ENCODE results near the gene ARSD.
"Not testable (repeated sequence)": the region's sequence is repeated elsewhere in the genome, so short reads cannot be mapped to it uniquely, and the experiment has no call there.

Gene ARSD

DNA sequence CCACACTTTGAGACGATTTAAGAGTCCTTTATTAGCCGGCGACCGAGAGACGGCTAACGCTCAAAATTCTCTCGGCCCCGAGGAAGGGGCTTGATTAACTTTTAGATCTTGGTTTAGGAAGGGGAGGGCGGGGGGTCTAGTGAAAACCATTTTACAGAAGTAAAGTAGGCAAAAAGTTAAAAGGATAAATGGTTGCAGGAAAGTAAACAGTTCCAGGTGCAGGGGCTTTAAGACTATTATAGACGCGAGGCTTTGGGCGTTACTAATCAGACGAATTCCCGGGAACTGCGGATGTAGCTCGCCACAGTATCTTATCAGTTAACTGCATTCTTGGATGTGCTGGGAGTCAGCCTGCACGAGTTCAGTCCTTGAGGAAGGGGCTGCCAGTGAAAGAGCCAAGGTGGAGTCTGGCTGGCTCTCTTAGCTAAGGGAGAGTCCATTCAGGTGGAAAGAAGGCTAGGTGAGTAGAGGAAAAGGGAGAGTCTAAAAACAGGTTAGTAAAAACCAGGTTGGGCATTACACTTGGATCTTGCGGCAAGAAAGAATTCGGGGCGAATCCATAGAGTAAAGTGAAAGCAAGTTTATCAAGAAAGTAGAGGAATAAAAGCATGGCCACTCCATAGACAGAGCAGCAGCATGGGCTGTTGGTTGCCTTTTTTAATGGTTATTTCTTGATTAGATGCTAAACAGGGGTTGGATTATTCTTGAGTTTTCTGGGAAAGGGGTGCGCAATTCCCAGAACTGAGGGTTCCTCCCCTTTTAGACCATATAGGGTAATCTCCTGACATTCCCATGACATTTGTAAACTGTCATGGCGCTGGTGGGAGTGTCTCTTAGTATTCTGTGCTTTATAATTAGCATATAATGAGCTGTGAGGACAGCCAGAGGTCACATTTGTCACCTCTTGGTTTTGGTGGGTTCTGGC is 38.3 kb downstream of the ARSD start:
- DNase-seq: not testable (repeated sequence)

DNA sequence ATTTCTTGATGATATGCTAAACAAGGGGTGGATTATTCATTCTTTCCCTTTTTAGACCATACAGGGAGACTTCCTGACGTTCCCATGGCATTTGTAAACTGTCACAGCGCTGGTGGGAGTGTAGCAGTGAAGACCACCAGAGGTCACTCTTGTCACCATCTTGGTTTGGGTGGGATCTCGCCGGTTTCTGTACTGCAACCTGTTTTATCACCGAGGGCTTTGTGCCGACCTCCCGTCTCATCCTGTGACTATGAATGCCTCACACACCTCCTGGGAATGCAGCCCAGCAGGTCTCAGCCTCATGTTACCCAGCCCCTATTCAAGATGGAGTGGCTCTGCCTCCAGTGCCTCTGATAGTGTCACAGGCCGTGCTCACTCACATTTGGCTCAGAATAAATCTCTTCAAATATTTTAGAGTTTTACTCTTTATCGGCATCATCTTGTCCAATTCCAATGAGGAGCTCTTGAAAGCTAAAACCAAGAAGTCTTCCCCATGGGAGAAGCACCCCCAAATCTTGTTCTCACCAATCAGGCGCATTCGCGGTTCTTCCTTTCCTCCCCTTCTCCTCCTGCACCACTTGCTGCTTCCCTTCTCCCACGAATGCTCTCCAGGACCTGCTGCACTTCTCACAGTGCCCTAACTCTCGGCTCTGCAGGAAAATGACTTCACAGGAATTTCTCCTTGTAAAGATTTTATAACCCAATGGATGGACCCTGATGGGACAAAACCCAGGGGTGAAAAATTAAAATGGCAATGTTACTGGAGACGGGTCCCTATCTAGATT is 39.2 kb downstream of the ARSD start:
- DNase-seq: not testable (repeated sequence)

DNA sequence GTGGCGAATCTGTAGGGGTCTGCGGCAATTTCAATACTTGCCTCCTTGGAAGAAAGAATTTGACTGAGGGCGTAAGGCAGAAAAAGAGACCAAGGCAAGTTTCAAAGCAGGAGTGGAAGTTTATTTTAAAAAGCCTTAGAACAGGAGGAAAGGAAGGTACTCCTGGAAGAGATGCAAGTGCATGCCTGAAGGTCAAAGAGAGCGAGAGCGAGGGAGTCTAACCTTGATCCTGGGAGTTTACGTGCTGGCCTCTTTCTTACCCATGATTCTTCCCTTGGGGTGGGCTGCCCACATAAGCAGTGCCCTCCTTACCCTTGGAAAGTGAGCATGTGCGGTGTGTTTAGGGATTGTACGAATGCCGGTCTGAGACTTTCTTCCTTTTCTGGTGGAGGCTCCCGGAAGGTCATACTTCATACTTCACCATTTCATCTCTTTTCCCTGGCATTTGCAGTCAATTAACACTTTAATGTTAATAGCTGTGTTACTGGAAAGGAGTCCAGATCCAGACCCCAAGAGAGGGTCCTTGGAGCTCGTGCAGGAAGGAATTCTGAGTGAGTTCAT is 40.0 kb downstream of the ARSD start:
- no peak for DNase-seq

DNA sequence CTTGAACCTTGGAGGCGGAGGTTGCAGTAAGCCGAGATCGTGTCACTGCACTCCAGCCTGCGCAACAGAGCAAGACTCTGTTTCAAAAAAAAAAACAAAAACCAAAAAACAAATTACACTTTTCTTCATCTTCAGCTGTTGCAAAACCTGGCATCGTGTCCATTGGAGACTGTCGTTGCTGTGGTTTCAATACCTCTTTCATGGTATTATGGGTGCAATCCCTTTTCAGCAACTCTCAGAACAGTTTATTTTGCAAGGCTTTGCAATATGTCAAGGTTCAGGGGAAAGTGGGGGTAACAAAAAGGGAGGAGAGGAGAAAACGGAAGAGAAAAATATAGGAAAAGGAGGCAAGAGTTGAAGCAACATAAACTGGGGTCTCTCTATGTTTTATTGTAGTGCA is 40.8 kb downstream of the ARSD start:
- no peak for DNase-seq

- DNase-seq: no peak
These were observed 45.4 kb downstream of the ARSD start for GRCh38 chrX:2883770-2884169.

- no peak for DNase-seq
These were observed 49.5 kb downstream of the ARSD start for GRCh38 chrX:2879670-2880069.

DNA sequence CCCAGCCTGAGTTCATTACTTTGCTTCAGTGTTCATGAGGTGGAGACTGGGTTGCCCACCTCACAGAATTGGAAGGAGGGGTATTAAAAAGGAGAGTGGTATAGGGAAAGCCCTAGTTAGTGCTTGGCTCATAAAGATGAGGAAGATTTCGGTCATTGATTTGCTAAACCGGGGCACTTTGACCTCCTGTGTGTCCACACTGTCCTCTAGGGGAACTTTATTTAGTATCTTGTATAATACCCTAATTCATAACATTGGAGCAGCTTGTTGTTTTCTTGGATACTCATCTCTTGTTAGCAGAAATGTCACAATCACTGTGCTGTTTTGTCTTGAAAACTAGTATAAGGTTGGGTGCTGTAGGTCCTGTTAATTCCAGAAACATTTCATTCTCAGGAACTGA is 50.6 kb downstream of the ARSD start:
- no peak for DNase-seq

- DNase-seq: no peak
These were observed 53.2 kb downstream of the ARSD start for GRCh38 chrX:2875798-2876399.

DNA sequence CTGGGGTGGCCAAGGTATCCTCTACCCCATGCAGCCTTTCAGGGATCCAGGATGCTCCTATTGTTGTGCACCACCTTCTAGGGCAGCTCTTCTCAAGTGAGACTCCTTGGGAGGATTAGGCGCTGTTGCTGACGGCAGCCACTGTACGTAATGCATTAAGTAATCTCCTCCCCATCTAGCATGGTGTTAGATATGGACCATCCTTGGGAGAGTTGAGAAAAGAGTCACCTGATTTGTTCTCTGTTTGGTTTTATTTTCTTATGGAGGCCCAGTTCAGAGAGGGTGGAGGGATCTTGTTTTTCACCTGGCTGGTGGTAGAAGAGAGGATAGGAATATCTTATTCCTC is 54.0 kb downstream of the ARSD start:
- no peak for DNase-seq

- DNase-seq: no peak
These were observed 54.7 kb downstream of the ARSD start for GRCh38 chrX:2874222-2875135.

GRCh38 chrX:2872671-2873277 is 56.4 kb downstream of the ARSD start:
- no peak for DNase-seq

GRCh38 chrX:2871831-2872230 is 57.3 kb downstream of the ARSD start:
- DNase-seq: no peak

DNA sequence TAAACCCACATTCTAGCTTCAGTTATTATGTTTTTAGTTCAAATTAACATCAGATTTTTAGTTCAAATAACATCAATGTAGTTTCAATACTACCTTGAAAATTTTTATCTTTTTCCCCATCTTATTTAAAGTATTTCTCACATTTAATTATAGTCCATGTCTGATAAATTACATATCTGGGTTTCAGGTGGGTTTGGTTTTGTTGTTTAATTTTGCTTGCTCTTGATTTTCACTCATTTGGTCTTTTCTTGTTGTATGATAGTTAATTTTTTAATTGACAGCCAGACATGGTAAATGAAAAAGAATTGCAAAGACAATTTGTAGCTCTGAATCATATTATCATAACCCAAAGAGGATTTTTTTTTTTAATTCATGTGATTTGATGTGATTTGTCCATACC is 58.5 kb downstream of the ARSD start:
- no peak for DNase-seq

DNA sequence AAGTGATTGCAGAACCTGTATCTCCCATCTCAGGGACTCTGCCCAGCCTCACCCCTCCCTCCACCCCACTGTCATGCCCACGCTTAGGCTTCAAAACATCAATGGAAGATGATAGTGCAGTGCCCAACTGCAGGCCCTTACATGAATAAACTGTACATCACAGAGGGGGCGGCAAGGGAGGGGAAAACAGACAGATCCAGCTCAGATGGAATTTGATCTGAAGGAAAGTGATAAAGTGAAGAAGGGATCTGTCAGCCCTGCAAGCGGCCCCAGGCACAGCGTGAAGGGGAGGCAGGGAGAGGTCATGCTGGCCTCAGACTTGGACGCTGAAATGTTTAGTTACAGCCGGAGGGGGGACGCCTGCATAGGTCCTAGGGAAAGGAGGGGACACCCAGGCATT is 61.9 kb downstream of the ARSD start:
- DNase-seq: no peak

DNA sequence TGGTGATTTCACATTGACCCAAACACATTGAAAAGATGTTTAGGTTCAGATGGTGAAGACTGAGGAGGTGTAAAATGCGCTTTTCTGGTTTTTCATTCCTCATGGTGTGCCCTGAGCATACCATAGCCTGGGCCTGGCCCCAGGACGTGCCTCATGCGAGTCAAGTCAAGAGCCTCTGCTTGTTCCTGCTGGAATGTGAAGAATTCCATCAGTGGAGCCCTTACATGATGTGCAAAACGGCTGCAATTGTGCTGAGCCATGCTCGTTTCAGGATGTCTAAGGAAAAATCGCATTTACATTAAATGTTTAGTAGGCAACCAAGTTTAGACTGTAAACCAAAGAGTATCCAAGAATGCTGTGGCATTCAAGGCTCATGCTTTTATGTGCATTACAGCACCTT is 65.5 kb downstream of the ARSD start:
- DNase-seq: no peak

- DNase-seq: no peak
These were observed 66.7 kb downstream of the ARSD start for GRCh38 chrX:2862404-2862803.

GRCh38 chrX:2859197-2859797 is 69.8 kb downstream of the ARSD start:
- DNase-seq: no peak

- no peak for DNase-seq
These were observed 71.6 kb downstream of the ARSD start for GRCh38 chrX:2857566-2857965.

- no peak for DNase-seq
These were observed 73.4 kb downstream of the ARSD start for GRCh38 chrX:2855761-2856160.

DNA sequence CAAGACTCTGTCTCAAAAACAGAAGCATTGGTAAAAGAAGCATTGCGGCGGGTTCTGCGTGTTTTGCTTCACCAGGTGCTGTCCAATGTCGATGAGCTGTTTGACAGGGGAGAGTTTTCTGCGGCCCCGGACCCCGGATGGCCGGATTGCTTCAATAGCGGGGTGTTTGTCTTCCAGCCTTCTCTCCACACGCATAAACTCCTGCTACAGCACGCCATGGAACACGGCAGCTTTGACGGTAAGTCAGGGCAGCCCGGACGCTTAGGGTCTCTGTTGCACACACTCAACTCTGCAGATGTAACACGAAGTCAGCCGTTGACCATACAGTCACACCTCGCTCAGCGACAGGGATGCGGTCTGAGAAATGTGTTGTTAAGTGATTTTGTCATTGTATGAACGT is 74.2 kb downstream of the ARSD start:
- no peak for DNase-seq

All from activated T-cell treated with anti-CD3 and anti-CD28 coated beads, Interleukin-2, amount 50 U/mL, for 1 hour (primary cell).